PC-3 (cell line): ENCODE measurements around the gene TAMM41. TPM values are rescaled to one million over a fixed set of nuclear protein-coding genes. Genes with fewer than 3 reads are reported as not detected.
A peak's percentile ranks its signal among the peaks of the same experiment; 100 is the strongest.
"Not testable (repeated sequence)": the region's sequence is repeated elsewhere in the genome, so short reads cannot be mapped to it uniquely, and the experiment has no call there.

Source experiments
- ATAC-seq: fragments of 200-7000 bp; cut with Tn5 transposase; 2 replicates; pipeline ENCODE4 v1.9.1; 2020; ENCODE audit warnings: mild to moderate bottlenecking, moderate library complexity
- Bru-seq: library from RNA; stranded (reverse); fragments of 400-500 nt; gene quantifications from one replicate; lab custom pipeline; 2021; lab: Mats Ljungman, UMichigan
- BruChase-seq, 2 experiments: library from RNA; stranded (reverse); fragments of 400-500 nt; gene quantifications; one replicate each; lab custom pipeline; 2021; lab: Mats Ljungman, UMichigan
- BruUV-seq: library from RNA; stranded (reverse); fragments of 400-500 nt; replicated peaks from 2 replicates; lab custom pipeline; 2021; lab: Mats Ljungman, UMichigan
- CTCF ChIA-PET: fragments of 300-600 bp; sonication (Branson Sonifier 250); formaldehyde crosslinking; loops from one replicate; lab custom pipeline; 2022; ENCODE audit warnings: antibody characterized with exemption; lab: Charles Lee
- POLR2A ChIA-PET: fragments of 300-600 bp; sonication (Branson Sonifier 250); formaldehyde crosslinking; loops from one replicate; lab custom pipeline; 2022; ENCODE audit warnings: antibody characterized with exemption; ENCODE audit not compliant: unreplicated experiment; lab: Charles Lee
- DNase-seq: peaks from one replicate; pipeline ENCODE4 v3.0.0-alpha.2; 2015
- H2AFZ ChIP-seq: fragments of 300-600 bp; sonication (generic); 2 replicates; pipeline ENCODE4 v1.6.0; 2016; ENCODE audit warnings: antibody characterized with exemption, low read length
- H3F3A ChIP-seq: fragments of 300-600 bp; sonication (generic); one replicate; pipeline ENCODE4 v1.6.0; 2017; ENCODE audit warnings: antibody characterized with exemption, low read length, control low read depth, mild to moderate bottlenecking; ENCODE audit not compliant: unreplicated experiment
- H3K27ac ChIP-seq: fragments of 300-600 bp; sonication (generic); 2 replicates; pipeline ENCODE4 v1.5.1; 2016; ENCODE audit warnings: mild to moderate bottlenecking, low read length
- H3K27me3 ChIP-seq: fragments of 300-600 bp; sonication (generic); 2 replicates; pipeline ENCODE4 v1.6.1; 2016; ENCODE audit warnings: low read length, mixed read lengths
- H3K36me3 ChIP-seq: fragments of 300-600 bp; sonication (generic); 2 replicates; pipeline ENCODE4 v1.6.1; 2016; ENCODE audit warnings: low read depth, mixed run types, low read length, mixed read lengths
- H3K4me1 ChIP-seq: fragments of 300-600 bp; sonication (generic); 2 replicates; pipeline ENCODE4 v1.5.1; 2016; ENCODE audit warnings: low read length; ENCODE audit not compliant: insufficient read depth
- H3K4me2 ChIP-seq: fragments of 300-600 bp; sonication (generic); 2 replicates; pipeline ENCODE4 v1.6.0; 2016; ENCODE audit warnings: low read length
- H3K4me3 ChIP-seq: fragments of 300-600 bp; sonication (generic); 2 replicates; pipeline ENCODE4 v1.5.1; 2016; ENCODE audit warnings: mild to moderate bottlenecking, low read length, mixed read lengths
- H3K79me2 ChIP-seq: fragments of 300-600 bp; sonication (generic); 2 replicates; pipeline ENCODE4 v1.6.1; 2017; ENCODE audit warnings: low read length, mixed read lengths
- H3K9ac ChIP-seq: fragments of 300-600 bp; sonication (generic); 2 replicates; pipeline ENCODE4 v1.6.0; 2016; ENCODE audit warnings: mild to moderate bottlenecking, low read length
- H3K9me2 ChIP-seq: fragments of 300-600 bp; sonication (generic); replicated peaks from 2 replicates; pipeline ENCODE4 v1.6.1; 2016; ENCODE audit warnings: mixed run types, low read length, mixed read lengths
- H3K9me3 ChIP-seq: fragments of 300-600 bp; sonication (generic); 2 replicates; pipeline ENCODE4 v1.6.1; 2016; ENCODE audit warnings: low read length, mixed read lengths
- H4K20me1 ChIP-seq: fragments of 300-600 bp; sonication (generic); 2 replicates; pipeline ENCODE4 v1.6.1; 2016; ENCODE audit warnings: low read length, mixed read lengths
- CTCF ChIP-seq: fragments of 300-600 bp; sonication (generic); conservative IDR thresholded peaks from 2 replicates; pipeline ENCODE4 v1.5.1; 2017; ENCODE audit warnings: antibody characterized with exemption, low read depth, mild to moderate bottlenecking, low read length
- EZH2 ChIP-seq: fragments of 300-600 bp; sonication (generic); IDR thresholded peaks from one replicate; pipeline ENCODE4 v1.6.1; 2017; ENCODE audit warnings: antibody characterized with exemption, mild to moderate bottlenecking, low read length; ENCODE audit not compliant: unreplicated experiment
- EZH2phosphoT487 ChIP-seq: fragments of 300-600 bp; sonication (generic); IDR thresholded peaks from 2 replicates; pipeline ENCODE4 v1.6.1; 2018; ENCODE audit warnings: mild to moderate bottlenecking, antibody characterized with exemption, low read length, borderline replicate concordance
- intact Hi-C: fragments of 100-400 bp; cut with micrococcal nuclease; formaldehyde crosslinking; loops from 2 replicates; pipeline ENCODE4 v1.9.0; 2023
- long read RNA-seq: library from polyadenylated mRNA; unstranded; transcript quantifications from one replicate; pipeline ENCODE4 v2.0.0, GENCODE V29; 2021; ENCODE audit not compliant: unreplicated experiment
- total RNA-seq: library from RNA; depleted of rRNA; stranded (reverse); fragments of >200 nt; gene quantifications from 2 replicates; pipeline ENCODE4 v1.2.3, GENCODE V29; 2014; rRNA removed

TAMM41 gene
- total RNA-seq (10.0 and 10.5 TPM in 2 replicates), Bru-seq, nascent RNA (percentile 83 among the genes with signal in this experiment), BruChase-seq, experiment 1, labeled RNA remaining after a 6-hour chase (percentile 75 among the genes with signal in this experiment), BruChase-seq, experiment 2, labeled RNA remaining after a 2-hour chase (percentile 84 among the genes with signal in this experiment)
- long read RNA-seq, transcript TAMM41-206 (8 exons, 1,213 nt), result major isoform, 8 of 21 reads
- long read RNA-seq, partial matches to known transcripts, result 6 of 21 reads
- long read RNA-seq, other reads (novel, unspliced or antisense), result 7 of 21 reads

DNA sequence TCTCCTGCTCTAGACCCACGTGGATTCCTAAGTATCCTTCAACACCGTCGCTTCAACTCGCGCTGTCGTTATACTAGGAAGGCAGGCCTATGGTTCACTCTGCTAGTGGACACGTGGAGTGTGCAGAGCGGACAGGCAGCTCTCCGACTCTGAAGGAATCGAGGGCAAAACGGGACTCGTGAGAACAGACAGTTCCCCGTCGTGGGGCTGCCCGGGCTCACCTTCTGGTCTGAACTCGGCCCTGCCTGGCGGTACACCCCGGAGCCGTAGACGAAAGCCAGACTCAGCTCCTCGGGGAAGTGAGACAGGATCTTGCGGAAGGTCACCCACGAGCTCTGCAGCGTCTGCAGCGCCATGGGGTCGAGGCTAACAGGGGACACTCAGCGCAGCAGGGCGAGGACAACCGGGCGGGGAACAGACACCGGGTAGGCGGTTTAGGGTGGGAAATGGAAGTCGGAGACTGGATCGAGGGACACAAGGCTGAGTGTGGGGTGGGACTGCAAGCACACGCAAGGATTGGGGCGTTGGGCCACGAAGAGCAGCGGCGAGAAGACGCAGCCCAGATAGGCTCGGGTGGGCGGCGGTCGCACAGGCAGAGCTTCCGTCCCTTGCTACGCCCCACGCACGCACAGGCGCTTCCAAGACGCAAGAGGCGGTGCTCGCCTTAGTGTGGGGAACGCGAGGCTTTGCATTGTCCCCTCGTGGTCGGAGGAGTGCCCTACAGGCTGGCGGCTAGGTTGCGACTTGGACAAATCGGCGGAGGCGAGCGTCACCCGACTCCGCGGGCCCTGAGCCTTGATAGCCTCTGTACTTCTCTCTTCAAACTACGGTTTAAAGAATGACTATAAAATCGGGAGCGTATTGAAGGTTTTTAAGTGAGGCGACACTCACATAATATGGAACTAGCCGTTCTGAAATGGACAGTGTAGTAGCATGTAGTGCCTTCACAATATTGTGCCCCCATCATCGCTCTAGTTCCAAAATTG, at the start of gene TAMM41:
Gene TAMM41, minus strand, starts transcription at position 605 of the 986 bp plus-strand sequence. Its CDS starts 249 bp downstream, at position 356.
- H4K20me1 ChIP-seq, result no peaks in the 10 kb centered on the region
- no peaks in the 10 kb centered on the region for H3K9me3 ChIP-seq
- peak within 1 kb of the TSS; percentile 99 for H3K4me2 ChIP-seq
- peak within 1 kb of the TSS; percentile 94 for H2AFZ ChIP-seq
- ATAC-seq (peak; percentile 98), DNase-seq (peak; percentile 93)
- intact Hi-C loops, result loop anchor here (2.0 kb wide), 1 partner anchor 200 kb away; no protein-coding TSS in a partner anchor
- H3F3A ChIP-seq, result no peaks in the 10 kb centered on the region
- peak within 1 kb of the TSS; percentile 60 for H3K27ac ChIP-seq
- TSS peak; percentile 78 for BruUV-seq
- H3K4me1 ChIP-seq, result peaks cover 13% of the 10 kb centered on the region; the same call in 1 of the 2 replicates
- H3K27me3 ChIP-seq, result peaks cover 1% of the 10 kb centered on the region
- H3K36me3 ChIP-seq, result peaks cover 16% of the 10 kb centered on the region
- H3K4me3 ChIP-seq, result peak within 1 kb of the TSS; percentile 99
- no peaks in the 10 kb centered on the region for H3K9me2 ChIP-seq
- peaks cover 29% of the 10 kb centered on the region for H3K79me2 ChIP-seq
- peak within 1 kb of the TSS; percentile 99 for H3K9ac ChIP-seq
- CTCF ChIA-PET, result interaction anchor here (0.5 to 1.0 kb wide), 2 partner anchors 107 to 200 kb away, joined by 3 to 5 read pairs; no protein-coding TSS in a partner anchor
- POLR2A ChIA-PET, result interaction anchor here (0.7 kb wide), 2 partner anchors 131 to 609 kb away, joined by 3 read pairs; no protein-coding TSS in a partner anchor
- TF ChIP-seq EZH2, result no peak
- TF ChIP-seq CTCF, result peak; percentile 82

GRCh38 chr3:11878837-11879236, 32.2 kb upstream of the TAMM41 start:
- Histone ChIP-seq H2AFZ (no peak overlapping the region), H4K20me1 (no peaks in the 10 kb centered on the region), H3K27ac (no peak overlapping the region), H3K4me1 (no peaks in the 10 kb centered on the region), H3K9me3 (no peaks in the 10 kb centered on the region), H3K79me2 (no peaks in the 10 kb centered on the region), H3K27me3 (peaks cover 57% of the 10 kb centered on the region), H3K9ac (no peak overlapping the region), H3F3A (no peaks in the 10 kb centered on the region), H3K4me3 (no peak overlapping the region), H3K9me2 (no peaks in the 10 kb centered on the region), H3K4me2 (no peak overlapping the region), H3K36me3 (no peaks in the 10 kb centered on the region)
- BruUV-seq, result no TSS peak
- intact Hi-C loops, result no loop called here
- TF ChIP-seq EZH2, result no peak
- TF ChIP-seq CTCF, result no peak
- no peak for TF ChIP-seq EZH2phosphoT487
- DNase-seq, result no peak
- ChIA-PET CTCF (no interaction called here), POLR2A (no interaction called here)
- no peak for ATAC-seq

DNA sequence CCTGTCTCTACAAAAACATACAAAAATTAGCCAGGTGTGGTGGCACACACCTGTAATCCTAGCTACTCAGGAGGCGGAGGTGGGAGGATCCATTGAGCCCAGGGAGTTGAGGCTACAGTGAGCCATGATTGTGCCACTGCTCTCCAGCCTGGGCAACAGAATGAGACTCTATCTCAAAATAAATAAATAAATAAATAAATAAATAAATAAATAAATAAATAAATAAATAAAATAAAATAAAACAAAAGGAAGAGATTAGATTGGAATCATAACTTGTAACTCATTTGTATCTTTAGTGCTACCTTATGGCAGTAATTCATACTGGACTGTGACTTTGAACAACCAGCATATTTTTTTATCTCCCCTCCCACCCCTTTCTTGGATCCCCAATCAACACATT, 28.0 kb upstream of the TAMM41 start:
- ATAC-seq, H3K79me2 ChIP-seq, H3K9me2 ChIP-seq, DNase-seq, H3K9me3 ChIP-seq, H3K4me3 ChIP-seq, POLR2A ChIA-PET, H3F3A ChIP-seq, H2AFZ ChIP-seq, H3K9ac ChIP-seq, intact Hi-C loops, H4K20me1 ChIP-seq, H3K4me2 ChIP-seq, H3K36me3 ChIP-seq, H3K4me1 ChIP-seq, CTCF ChIA-PET, BruUV-seq, H3K27ac ChIP-seq: not testable (repeated sequence)
- peaks cover 59% of the 10 kb centered on the region for H3K27me3 ChIP-seq

GRCh38 chr3:11863739-11864138, 17.1 kb upstream of the TAMM41 start:
- intact Hi-C loops, CTCF ChIA-PET, H3F3A ChIP-seq: not testable (repeated sequence)

More at GRCh38 chr3:11863739-11864138, 17.1 kb upstream of the TAMM41 start:
- BruUV-seq, H4K20me1 ChIP-seq, H3K9ac ChIP-seq, DNase-seq, ATAC-seq, H3K9me2 ChIP-seq, H3K36me3 ChIP-seq, H3K4me1 ChIP-seq, POLR2A ChIA-PET, H3K9me3 ChIP-seq, H3K27ac ChIP-seq, H3K27me3 ChIP-seq, H2AFZ ChIP-seq, H3K79me2 ChIP-seq, H3K4me3 ChIP-seq, H3K4me2 ChIP-seq: not testable (repeated sequence)
